ENCODE results near the gene RNF11.

The RNF11 gene

DNA sequence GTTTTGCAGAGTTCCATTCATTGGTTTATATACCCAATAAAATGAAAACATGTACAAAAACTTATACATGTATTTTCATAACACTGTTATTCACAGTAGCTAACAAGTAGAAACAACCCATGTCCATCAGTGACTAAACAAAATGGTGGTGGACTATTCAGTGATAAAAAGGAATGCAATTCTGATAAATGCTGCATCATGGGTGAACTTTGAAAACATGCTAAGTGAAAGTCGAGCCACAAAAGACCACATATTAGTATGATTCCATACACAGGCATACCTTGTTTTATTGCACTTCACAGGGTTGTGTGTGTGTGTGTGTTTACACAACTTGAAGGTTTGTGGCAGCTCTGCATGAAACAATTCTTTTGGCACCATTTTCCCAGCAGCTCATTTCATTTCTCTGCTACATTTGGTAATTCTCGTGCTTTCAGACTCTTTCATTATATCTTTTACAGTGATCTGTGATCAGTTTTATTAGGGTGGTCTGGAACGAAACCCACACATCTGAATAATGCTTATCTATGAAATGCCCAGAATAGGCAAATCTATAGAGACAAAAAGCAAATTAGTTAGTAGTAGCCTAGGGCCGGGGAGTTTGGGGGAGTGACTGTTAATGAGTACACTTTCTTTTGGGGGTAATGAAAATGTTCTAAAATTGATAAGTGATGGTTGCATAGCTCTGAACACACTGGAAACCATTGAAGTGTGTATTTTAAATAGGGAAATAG is 27.2 kb downstream of the RNF11 start:
- no peak for ATAC-seq
- peak; percentile 37; the same call in 1 of the 2 replicates for TF ChIP-seq TCF4 (CRISPR knock-in tag; IDR thresholded peaks at IDR 0.05; ENCODE audit: borderline replicate concordance)
- TF ChIP-seq, protein P1, sequence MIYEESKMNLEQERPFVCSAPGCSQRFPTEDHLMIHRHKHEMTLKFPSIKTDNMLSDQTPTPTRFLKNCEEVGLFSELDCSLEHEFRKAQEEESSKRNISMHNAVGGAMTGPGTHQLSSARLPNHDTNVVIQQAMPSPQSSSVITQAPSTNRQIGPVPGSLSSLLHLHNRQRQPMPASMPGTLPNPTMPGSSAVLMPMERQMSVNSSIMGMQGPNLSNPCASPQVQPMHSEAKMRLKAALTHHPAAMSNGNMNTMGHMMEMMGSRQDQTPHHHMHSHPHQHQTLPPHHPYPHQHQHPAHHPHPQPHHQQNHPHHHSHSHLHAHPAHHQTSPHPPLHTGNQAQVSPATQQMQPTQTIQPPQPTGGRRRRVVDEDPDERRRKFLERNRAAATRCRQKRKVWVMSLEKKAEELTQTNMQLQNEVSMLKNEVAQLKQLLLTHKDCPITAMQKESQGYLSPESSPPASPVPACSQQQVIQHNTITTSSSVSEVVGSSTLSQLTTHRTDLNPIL (CRISPR knock-in tag; IDR thresholded peaks at IDR 0.05; ENCODE audit: low read depth), result no peak

GRCh38 chr1:51264451-51264850 is 28.4 kb downstream of the RNF11 start:
- peak; percentile 86 for ATAC-seq
- no peak for TF ChIP-seq ZC3H10 (CRISPR knock-in tag; IDR thresholded peaks at IDR 0.05)
- no peak for TF ChIP-seq ISL1 (CRISPR knock-in tag; IDR thresholded peaks at IDR 0.05)
- TF ChIP-seq, protein P1 (CRISPR knock-in tag; IDR thresholded peaks at IDR 0.05; ENCODE audit: low read depth), result no peak
- TF ChIP-seq, protein P2, sequence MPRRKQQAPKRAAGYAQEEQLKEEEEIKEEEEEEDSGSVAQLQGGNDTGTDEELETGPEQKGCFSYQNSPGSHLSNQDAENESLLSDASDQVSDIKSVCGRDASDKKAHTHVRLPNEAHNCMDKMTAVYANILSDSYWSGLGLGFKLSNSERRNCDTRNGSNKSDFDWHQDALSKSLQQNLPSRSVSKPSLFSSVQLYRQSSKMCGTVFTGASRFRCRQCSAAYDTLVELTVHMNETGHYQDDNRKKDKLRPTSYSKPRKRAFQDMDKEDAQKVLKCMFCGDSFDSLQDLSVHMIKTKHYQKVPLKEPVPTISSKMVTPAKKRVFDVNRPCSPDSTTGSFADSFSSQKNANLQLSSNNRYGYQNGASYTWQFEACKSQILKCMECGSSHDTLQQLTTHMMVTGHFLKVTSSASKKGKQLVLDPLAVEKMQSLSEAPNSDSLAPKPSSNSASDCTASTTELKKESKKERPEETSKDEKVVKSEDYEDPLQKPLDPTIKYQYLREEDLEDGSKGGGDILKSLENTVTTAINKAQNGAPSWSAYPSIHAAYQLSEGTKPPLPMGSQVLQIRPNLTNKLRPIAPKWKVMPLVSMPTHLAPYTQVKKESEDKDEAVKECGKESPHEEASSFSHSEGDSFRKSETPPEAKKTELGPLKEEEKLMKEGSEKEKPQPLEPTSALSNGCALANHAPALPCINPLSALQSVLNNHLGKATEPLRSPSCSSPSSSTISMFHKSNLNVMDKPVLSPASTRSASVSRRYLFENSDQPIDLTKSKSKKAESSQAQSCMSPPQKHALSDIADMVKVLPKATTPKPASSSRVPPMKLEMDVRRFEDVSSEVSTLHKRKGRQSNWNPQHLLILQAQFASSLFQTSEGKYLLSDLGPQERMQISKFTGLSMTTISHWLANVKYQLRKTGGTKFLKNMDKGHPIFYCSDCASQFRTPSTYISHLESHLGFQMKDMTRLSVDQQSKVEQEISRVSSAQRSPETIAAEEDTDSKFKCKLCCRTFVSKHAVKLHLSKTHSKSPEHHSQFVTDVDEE (CRISPR knock-in tag; IDR thresholded peaks at IDR 0.05), result no peak
- TF ChIP-seq, protein P3, sequence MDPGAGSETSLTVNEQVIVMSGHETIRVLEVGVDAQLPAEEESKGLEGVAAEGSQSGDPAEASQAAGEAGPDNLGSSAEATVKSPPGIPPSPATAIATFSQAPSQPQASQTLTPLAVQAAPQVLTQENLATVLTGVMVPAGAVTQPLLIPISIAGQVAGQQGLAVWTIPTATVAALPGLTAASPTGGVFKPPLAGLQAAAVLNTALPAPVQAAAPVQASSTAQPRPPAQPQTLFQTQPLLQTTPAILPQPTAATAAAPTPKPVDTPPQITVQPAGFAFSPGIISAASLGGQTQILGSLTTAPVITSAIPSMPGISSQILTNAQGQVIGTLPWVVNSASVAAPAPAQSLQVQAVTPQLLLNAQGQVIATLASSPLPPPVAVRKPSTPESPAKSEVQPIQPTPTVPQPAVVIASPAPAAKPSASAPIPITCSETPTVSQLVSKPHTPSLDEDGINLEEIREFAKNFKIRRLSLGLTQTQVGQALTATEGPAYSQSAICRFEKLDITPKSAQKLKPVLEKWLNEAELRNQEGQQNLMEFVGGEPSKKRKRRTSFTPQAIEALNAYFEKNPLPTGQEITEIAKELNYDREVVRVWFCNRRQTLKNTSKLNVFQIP (CRISPR knock-in tag; IDR thresholded peaks at IDR 0.05; ENCODE audit: borderline replicate concordance, low read depth), result no peak
- TF ChIP-seq GLIS3 (CRISPR knock-in tag; IDR thresholded peaks at IDR 0.05), result no peak
- no peak for TF ChIP-seq PPARA (CRISPR knock-in tag; IDR thresholded peaks at IDR 0.05; ENCODE audit: borderline replicate concordance)
- no peak for TF ChIP-seq ARNTL (CRISPR knock-in tag; IDR thresholded peaks at IDR 0.05; ENCODE audit: borderline replicate concordance, low read depth)
- no peak for TF ChIP-seq ZFP3 (CRISPR knock-in tag; IDR thresholded peaks at IDR 0.05)
- TF ChIP-seq SNAI2 (CRISPR knock-in tag; IDR thresholded peaks at IDR 0.05), result no peak

DNA sequence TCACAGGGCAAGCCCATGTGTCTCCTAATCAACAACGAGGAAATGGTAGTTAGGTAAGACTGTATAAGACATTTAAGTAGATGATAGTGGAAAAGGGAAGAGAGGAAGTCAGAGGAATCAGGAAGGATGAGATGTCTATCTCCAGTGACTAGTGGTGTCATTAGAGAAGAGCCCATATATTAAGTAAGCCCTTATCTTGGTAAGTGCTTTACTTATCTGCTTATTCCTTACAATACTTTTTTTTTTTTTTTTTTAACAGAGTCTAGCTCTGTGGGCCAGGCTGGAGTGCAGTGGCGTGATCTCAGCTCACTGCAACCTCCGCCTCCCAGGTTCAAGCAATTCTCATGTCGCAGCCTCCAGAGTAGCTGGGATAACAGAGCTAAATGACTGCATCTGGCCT is 29.5 kb downstream of the RNF11 start:
- TF ChIP-seq ISL1 (CRISPR knock-in tag; IDR thresholded peaks at IDR 0.05) (peak; percentile 55), ZNF565 (CRISPR knock-in tag; conservative IDR thresholded peaks at IDR 0.05; ENCODE audit: low read depth) (no peak), SNAI2 (CRISPR knock-in tag; IDR thresholded peaks at IDR 0.05) (no peak), ZNF8 (CRISPR knock-in tag; IDR thresholded peaks at IDR 0.05) (no peak), ZFP30 (CRISPR knock-in tag; IDR thresholded peaks at IDR 0.05) (no peak), GLIS3 (CRISPR knock-in tag; IDR thresholded peaks at IDR 0.05) (no peak)

DNA sequence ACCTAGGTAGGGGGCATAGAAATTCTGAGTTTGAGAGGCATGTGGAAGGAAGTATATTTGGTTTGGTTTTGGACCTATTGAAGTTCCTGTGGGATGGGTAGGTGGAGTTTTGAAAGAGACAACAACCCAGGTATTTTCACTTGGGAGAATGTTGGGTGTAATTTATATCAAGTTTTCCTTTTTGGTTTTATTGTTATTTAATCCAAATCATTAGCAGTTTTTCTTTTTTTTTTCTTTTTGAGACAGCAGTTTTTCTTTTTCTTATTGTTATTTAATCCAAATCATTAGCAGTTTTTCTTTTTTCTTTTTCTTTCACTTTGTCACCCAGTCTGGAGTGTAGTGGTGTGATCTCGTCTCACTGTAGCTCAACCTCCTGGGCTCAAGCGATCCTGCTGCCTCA is 30.1 kb downstream of the RNF11 start:
- TF ChIP-seq, protein P4, sequence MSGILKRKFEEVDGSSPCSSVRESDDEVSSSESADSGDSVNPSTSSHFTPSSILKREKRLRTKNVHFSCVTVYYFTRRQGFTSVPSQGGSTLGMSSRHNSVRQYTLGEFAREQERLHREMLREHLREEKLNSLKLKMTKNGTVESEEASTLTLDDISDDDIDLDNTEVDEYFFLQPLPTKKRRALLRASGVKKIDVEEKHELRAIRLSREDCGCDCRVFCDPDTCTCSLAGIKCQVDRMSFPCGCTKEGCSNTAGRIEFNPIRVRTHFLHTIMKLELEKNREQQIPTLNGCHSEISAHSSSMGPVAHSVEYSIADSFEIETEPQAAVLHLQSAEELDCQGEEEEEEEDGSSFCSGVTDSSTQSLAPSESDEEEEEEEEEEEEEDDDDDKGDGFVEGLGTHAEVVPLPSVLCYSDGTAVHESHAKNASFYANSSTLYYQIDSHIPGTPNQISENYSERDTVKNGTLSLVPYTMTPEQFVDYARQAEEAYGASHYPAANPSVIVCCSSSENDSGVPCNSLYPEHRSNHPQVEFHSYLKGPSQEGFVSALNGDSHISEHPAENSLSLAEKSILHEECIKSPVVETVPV (CRISPR knock-in tag; IDR thresholded peaks at IDR 0.05), result no peak
- TF ChIP-seq ZNF70 (CRISPR knock-in tag; IDR thresholded peaks at IDR 0.05), result no peak
- TF ChIP-seq TOX (CRISPR knock-in tag; IDR thresholded peaks at IDR 0.05; ENCODE audit: borderline replicate concordance), result no peak
- TF ChIP-seq ZNF565 (CRISPR knock-in tag; conservative IDR thresholded peaks at IDR 0.05; ENCODE audit: low read depth), result no peak
- TF ChIP-seq, protein P2 (CRISPR knock-in tag; IDR thresholded peaks at IDR 0.05), result no peak
- TF ChIP-seq GLIS3 (CRISPR knock-in tag; IDR thresholded peaks at IDR 0.05), result no peak
- TF ChIP-seq OSR1 (CRISPR knock-in tag; IDR thresholded peaks at IDR 0.05), result no peak
- no peak for TF ChIP-seq RARB (CRISPR knock-in tag; IDR thresholded peaks at IDR 0.05)
- TF ChIP-seq ZFP30 (CRISPR knock-in tag; IDR thresholded peaks at IDR 0.05), result no peak
- no peak for TF ChIP-seq ZNF8 (CRISPR knock-in tag; IDR thresholded peaks at IDR 0.05)
- no peak for TF ChIP-seq BACH2 (CRISPR knock-in tag; IDR thresholded peaks at IDR 0.05; ENCODE audit: borderline replicate concordance)
- TF ChIP-seq, protein P3 (CRISPR knock-in tag; IDR thresholded peaks at IDR 0.05; ENCODE audit: borderline replicate concordance, low read depth), result no peak
- no peak for TF ChIP-seq CSDC2 (CRISPR knock-in tag; IDR thresholded peaks at IDR 0.05)
- no peak for ATAC-seq

More for the DNA sequence above, 29.5 kb downstream of the RNF11 start:
- no peak for ATAC-seq

All from SK-N-SH treated with all-trans-retinoic acid at 6 μM for 48 hours (cell line).